SK-N-MC (cell line): ENCODE data around the gene BIK.

ENCODE experiments used
- EZH2 ChIP-seq: fragments of 200-600 bp; sonication (generic); IDR thresholded peaks from one replicate; pipeline ENCODE4 v1.6.1; 2017; ENCODE audit warnings: antibody characterized with exemption
- FOXP2 ChIP-seq: optimal IDR thresholded peaks from 2 replicates; pipeline ENCODE3; 2011; ENCODE audit warnings: mild to moderate bottlenecking, moderate library complexity; ENCODE audit not compliant: insufficient read depth; ENCODE audit errors: extremely low read length, control extremely low read depth
- POLR2AphosphoS5 ChIP-seq: IDR thresholded peaks from 2 replicates; pipeline ENCODE4 v1.6.1; 2012; ENCODE audit warnings: mild to moderate bottlenecking, low read depth, low read length, borderline replicate concordance

DNA sequence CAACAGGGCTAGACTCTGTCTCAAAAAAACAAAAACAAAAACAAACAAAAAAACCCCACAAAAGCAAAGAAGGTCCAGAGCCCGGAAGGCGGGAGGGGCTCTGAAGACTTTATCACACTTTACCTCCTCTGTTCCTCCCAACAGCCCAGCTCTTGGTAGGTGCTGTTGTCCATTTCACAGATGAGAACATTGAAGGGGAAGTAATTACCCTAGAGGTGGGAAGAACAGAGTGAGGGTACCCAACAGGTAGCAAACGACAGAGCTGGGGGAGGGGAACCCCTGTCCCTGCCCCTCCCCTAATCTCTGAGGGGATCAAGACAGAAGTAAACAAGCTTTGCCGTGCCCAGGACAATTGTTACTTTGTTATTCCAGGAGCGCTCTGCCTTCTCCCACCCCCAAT, 1.0 kb upstream of the BIK start:
- TF ChIP-seq EZH2 (no peak), POLR2AphosphoS5 (no peak), FOXP2 (no peak)
